ENCODE data around the gene PLS3. TPM values are rescaled to one million over a fixed set of nuclear protein-coding genes. Genes with fewer than 3 reads are reported as not detected.

Gene PLS3
- total and polyA plus RNA-seq, 3 donors from 2014 or later: 26.6 to 49.2 (median 35.4) TPM

DNA sequence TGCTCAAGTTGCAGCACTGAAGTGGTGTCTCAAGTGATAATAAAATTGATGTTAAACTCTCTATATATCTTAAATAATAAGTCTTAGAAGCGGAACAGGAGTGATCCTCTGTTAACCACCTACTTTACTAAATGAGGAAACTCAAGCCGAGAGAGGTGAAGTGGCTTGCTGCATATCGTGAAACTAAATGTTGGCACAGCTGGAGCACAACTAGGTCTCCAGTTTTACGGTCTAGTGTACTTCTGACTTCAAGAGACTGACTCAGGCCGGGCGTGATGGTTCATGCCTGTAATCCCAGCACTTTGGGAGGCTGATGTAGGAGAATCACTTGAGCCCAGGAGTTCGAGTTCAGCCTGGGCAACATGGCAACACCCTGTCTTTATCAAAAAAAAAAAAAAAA lies 35.5 kb upstream of the PLS3 start:
- TF ChIP-seq POLR2A (IDR thresholded peaks at IDR 0.05): no peak
- TF ChIP-seq, protein P1, sequence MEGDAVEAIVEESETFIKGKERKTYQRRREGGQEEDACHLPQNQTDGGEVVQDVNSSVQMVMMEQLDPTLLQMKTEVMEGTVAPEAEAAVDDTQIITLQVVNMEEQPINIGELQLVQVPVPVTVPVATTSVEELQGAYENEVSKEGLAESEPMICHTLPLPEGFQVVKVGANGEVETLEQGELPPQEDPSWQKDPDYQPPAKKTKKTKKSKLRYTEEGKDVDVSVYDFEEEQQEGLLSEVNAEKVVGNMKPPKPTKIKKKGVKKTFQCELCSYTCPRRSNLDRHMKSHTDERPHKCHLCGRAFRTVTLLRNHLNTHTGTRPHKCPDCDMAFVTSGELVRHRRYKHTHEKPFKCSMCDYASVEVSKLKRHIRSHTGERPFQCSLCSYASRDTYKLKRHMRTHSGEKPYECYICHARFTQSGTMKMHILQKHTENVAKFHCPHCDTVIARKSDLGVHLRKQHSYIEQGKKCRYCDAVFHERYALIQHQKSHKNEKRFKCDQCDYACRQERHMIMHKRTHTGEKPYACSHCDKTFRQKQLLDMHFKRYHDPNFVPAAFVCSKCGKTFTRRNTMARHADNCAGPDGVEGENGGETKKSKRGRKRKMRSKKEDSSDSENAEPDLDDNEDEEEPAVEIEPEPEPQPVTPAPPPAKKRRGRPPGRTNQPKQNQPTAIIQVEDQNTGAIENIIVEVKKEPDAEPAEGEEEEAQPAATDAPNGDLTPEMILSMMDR (IDR thresholded peaks at IDR 0.05): no peak
- no peaks in the 10 kb centered on the region for H3K36me3 ChIP-seq (ENCODE audit: low read depth, missing control alignments)
- no peaks in the 10 kb centered on the region for H3K4me1 ChIP-seq
- no peak for DNase-seq
- no peaks in the 10 kb centered on the region for H3K27me3 ChIP-seq
- H3K4me3 ChIP-seq: no peak overlapping the region
- no peaks in the 10 kb centered on the region for H3K9me3 ChIP-seq
- intact Hi-C loops (cut with DNase I; ENCODE audit: low total_unique reads): no loop called here
- WGBS, 2 donors: 90 to 95% methylated on average over 6 to 7 of the region's 7 CpGs
- H3K27ac ChIP-seq: no peak overlapping the region

DNA sequence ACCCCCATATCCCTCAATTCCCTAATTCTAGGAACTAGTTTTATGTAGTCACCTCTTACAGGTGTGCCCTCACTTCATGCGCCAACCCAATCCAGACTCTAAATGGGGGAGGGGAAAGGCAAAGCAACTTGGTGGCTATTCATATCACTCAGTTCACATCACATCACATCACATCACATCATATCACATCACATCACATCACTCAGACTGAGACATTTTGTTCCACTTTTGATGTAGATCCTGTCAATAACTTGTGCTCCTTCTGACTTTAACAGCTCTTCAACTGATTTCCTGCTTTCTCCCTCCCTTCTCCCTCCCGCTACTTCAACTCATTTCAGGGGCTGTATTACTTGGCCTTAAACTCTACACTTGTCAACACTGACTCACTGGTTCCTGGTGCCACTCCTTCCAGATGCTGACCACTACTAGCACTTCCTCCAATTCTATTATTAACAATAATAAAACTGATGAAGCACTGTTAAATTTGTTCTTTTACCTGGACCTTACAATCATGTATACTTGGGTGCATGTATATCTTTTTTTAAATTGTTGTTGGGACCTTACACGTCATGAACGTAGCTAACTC lies 29.1 kb upstream of the PLS3 start:
- H3K27ac ChIP-seq: no peak overlapping the region
- no peak for DNase-seq
- H3K4me3 ChIP-seq: no peak overlapping the region
- no peaks in the 10 kb centered on the region for H3K27me3 ChIP-seq
- no peaks in the 10 kb centered on the region for H3K36me3 ChIP-seq (ENCODE audit: low read depth, missing control alignments)
- no peaks in the 10 kb centered on the region for H3K4me1 ChIP-seq
- TF ChIP-seq, protein P1 (IDR thresholded peaks at IDR 0.05): no peak
- TF ChIP-seq POLR2A (IDR thresholded peaks at IDR 0.05): no peak
- 88 to 89% methylated on average over 4 of the region's 4 CpGs for WGBS, 2 donors
- intact Hi-C loops (cut with DNase I; ENCODE audit: low total_unique reads): no loop called here
- no peaks in the 10 kb centered on the region for H3K9me3 ChIP-seq

DNA sequence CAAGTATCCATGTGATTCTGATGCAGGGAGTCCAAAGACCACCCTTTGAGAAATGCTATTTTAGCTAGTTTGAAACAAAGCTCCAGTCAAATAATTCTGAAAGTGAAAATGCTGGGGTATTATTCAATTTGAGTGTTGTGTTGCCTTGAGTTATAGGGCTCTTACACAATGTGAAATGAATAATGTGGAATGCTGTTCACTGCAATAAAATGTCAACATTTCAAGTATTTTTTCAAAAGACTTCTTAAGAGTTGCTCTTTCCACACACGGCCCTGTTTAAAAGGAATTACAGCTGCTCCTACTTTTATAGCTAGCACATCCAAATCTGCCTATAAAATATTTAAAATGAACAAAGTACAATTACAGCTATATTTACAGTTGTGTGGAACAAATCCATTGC lies 27.5 kb upstream of the PLS3 start:
- H3K36me3 ChIP-seq (ENCODE audit: low read depth, missing control alignments): no peaks in the 10 kb centered on the region
- H3K4me1 ChIP-seq: no peaks in the 10 kb centered on the region
- no peaks in the 10 kb centered on the region for H3K27me3 ChIP-seq
- H3K9me3 ChIP-seq: no peaks in the 10 kb centered on the region
- H3K27ac ChIP-seq: no peak overlapping the region
- intact Hi-C loops (cut with DNase I; ENCODE audit: low total_unique reads): no loop called here
- DNase-seq: no peak
- H3K4me3 ChIP-seq: no peak overlapping the region
- no peak for TF ChIP-seq POLR2A (IDR thresholded peaks at IDR 0.05)
- TF ChIP-seq, protein P1 (IDR thresholded peaks at IDR 0.05): no peak
- whole genome bisulfite sequencing, 2 donors: 80 to 87% methylated on average over 1 of the region's 1 CpG

DNA sequence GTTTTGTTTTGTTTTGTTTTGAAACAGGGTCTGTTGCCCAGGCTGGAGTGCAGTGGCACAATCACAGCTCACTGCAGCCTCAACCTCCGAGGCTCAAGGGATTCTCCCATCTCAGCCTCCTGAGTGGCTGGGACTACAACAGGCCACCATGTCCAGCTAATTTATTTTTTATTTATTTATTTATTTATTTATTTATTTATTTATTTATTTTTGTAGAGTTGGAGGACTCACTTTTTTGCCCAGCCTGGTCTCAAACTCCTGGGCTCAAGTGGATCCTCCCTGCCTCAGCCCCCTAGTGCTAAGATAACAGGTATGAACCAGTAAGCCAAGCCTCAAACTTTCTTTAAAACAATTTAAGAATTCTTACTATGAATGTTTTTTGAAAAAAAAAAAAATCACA lies 26.6 kb upstream of the PLS3 start:
- intact Hi-C loops (cut with DNase I; ENCODE audit: low total_unique reads): no loop called here
- Histone ChIP-seq H3K9me3 (no peaks in the 10 kb centered on the region), H3K36me3 (ENCODE audit: low read depth, missing control alignments) (no peaks in the 10 kb centered on the region), H3K4me3 (no peak overlapping the region), H3K4me1 (no peaks in the 10 kb centered on the region), H3K27ac (no peak overlapping the region), H3K27me3 (no peaks in the 10 kb centered on the region)
- TF ChIP-seq POLR2A (IDR thresholded peaks at IDR 0.05): no peak
- WGBS, 2 donors: 100% methylated on average over 1 of the region's 1 CpG
- DNase-seq: no peak

DNA sequence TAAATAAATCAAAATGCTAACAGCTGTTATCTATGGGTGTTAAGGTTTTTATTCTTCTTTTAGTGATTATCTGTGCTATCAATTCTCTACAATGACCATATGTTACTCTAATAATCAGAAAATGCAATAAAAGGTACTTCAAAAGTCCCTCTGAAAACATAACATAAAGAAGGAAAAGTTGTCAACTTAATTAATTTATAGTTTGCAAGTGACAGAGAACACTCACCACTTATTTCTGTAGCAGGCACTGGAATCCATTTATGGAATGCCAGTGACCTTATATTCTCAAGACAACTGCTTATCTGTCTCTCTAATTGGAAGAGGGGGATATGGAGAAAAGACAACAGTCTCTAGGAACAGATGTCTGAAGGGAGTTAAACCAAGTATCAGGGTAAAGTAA lies 25.6 kb upstream of the PLS3 start:
- no peak overlapping the region for H3K4me3 ChIP-seq
- H3K27ac ChIP-seq: no peak overlapping the region
- intact Hi-C loops (cut with DNase I; ENCODE audit: low total_unique reads): no loop called here
- no peak for TF ChIP-seq POLR2A (IDR thresholded peaks at IDR 0.05)
- TF ChIP-seq, protein P1 (IDR thresholded peaks at IDR 0.05): no peak
- no peaks in the 10 kb centered on the region for H3K36me3 ChIP-seq (ENCODE audit: low read depth, missing control alignments)
- H3K27me3 ChIP-seq: no peaks in the 10 kb centered on the region
- no peak for DNase-seq
- no peaks in the 10 kb centered on the region for H3K9me3 ChIP-seq
- H3K4me1 ChIP-seq: no peaks in the 10 kb centered on the region
